GM18909 (cell line): ENCODE measurements around the gene SUSD1.

ENCODE experiments used
- ATAC-seq: cut with Tn5 transposase; IDR thresholded peaks from one replicate; pipeline ENCODE4 v1.9.1; 2021; ENCODE audit warnings: mild to moderate bottlenecking; ENCODE audit not compliant: unreplicated experiment, poor library complexity

SUSD1 gene

GRCh38 chr9:111997831-111998230 lies 177.3 kb downstream of the SUSD1 start:
- ATAC-seq, result no peak

- ATAC-seq, result peak; percentile 67
Measured at GRCh38 chr9:111994831-111995458, 180.2 kb downstream of the SUSD1 start.

- no peak for ATAC-seq
Measured at GRCh38 chr9:111993319-111993718, 181.8 kb downstream of the SUSD1 start.

GRCh38 chr9:111992523-111992922 lies 182.6 kb downstream of the SUSD1 start:
- ATAC-seq, result peak; percentile 86

- no peak for ATAC-seq
Measured at GRCh38 chr9:111991179-111991578, 183.9 kb downstream of the SUSD1 start.
